Neural progenitor cell (in vitro differentiated cells): ENCODE results near the gene MGLL. TPM values are rescaled to one million over a fixed set of nuclear protein-coding genes. Genes with fewer than 3 reads are reported as not detected.

Experiments
- DNase-seq: peaks from one replicate; pipeline ENCODE4 v3.0.0-alpha.2; 2016; ENCODE audit warnings: low spot score
- H2AFZ ChIP-seq: fragments of 200-600 bp; sonication (generic); replicated peaks from 2 replicates; pipeline ENCODE4 v1.6.1; 2016; ENCODE audit warnings: antibody characterized with exemption
- H3F3A ChIP-seq: fragments of 200-600 bp; sonication (generic); 2 replicates; pipeline ENCODE4 v1.6.1; 2016; ENCODE audit warnings: antibody characterized with exemption, low read depth
- H3K27ac ChIP-seq: fragments of 200-600 bp; sonication (generic); 2 replicates; pipeline ENCODE4 v1.5.1; 2016; ENCODE audit warnings: mild to moderate bottlenecking
- H3K27me3 ChIP-seq: fragments of 200-600 bp; sonication (generic); 2 replicates; pipeline ENCODE4 v1.6.1; 2016; ENCODE audit warnings: mild to moderate bottlenecking, moderate library complexity
- H3K36me3 ChIP-seq: fragments of 200-600 bp; sonication (generic); 2 replicates; pipeline ENCODE4 v1.5.1; 2016
- H3K4me1 ChIP-seq: fragments of 200-600 bp; sonication (generic); 2 replicates; pipeline ENCODE4 v1.6.1; 2016; ENCODE audit warnings: mixed run types
- H3K4me2 ChIP-seq: fragments of 200-600 bp; sonication (generic); 2 replicates; pipeline ENCODE4 v1.6.1; 2016
- H3K4me3 ChIP-seq: fragments of 200-600 bp; sonication (generic); 2 replicates; pipeline ENCODE4 v1.5.1; 2016
- H3K79me2 ChIP-seq: fragments of 200-600 bp; sonication (generic); 2 replicates; pipeline ENCODE4 v1.6.1; 2016; ENCODE audit warnings: low read depth
- H3K9ac ChIP-seq: fragments of 200-600 bp; sonication (generic); 2 replicates; pipeline ENCODE4 v1.6.1; 2016
- H3K9me3 ChIP-seq: fragments of 200-600 bp; sonication (generic); 2 replicates; pipeline ENCODE4 v1.5.1; 2016; ENCODE audit warnings: low read depth
- H4K20me1 ChIP-seq: fragments of 200-600 bp; sonication (generic); 2 replicates; pipeline ENCODE4 v1.6.1; 2016; ENCODE audit warnings: low read depth
- H3K27ac Mint-ChIP-seq: 3 replicates; pipeline ENCODE4 v1.8.0; 2021; ENCODE audit warnings: mixed read lengths
- H3K27me3 Mint-ChIP-seq: 2 replicates; pipeline ENCODE4 v1.8.0; 2022; ENCODE audit warnings: low read depth, mild to moderate bottlenecking, inconsistent platforms, moderate library complexity, mixed read lengths; ENCODE audit not compliant: insufficient read depth
- H3K36me3 Mint-ChIP-seq: 3 replicates; pipeline ENCODE4 v1.8.0; 2021; ENCODE audit warnings: mixed read lengths
- H3K4me1 Mint-ChIP-seq: 3 replicates; pipeline ENCODE4 v1.8.0; 2021; ENCODE audit warnings: mixed read lengths
- H3K4me3 Mint-ChIP-seq: 3 replicates; pipeline ENCODE4 v1.8.0; 2021; ENCODE audit warnings: mild to moderate bottlenecking, moderate library complexity, mixed read lengths
- H3K9me3 Mint-ChIP-seq: 3 replicates; pipeline ENCODE4 v1.8.0; 2020; ENCODE audit warnings: mixed read lengths
- EZH2 ChIP-seq: fragments of 200-600 bp; sonication (generic); IDR thresholded peaks from 2 replicates; pipeline ENCODE4 v1.6.1; 2017; ENCODE audit warnings: antibody characterized with exemption, mild to moderate bottlenecking, moderate library complexity
- EZH2phosphoT487 ChIP-seq: fragments of 200-600 bp; sonication (generic); IDR thresholded peaks from 2 replicates; pipeline ENCODE4 v1.6.1; 2017; ENCODE audit warnings: antibody characterized with exemption
- total RNA-seq: library from RNA; depleted of rRNA; stranded (reverse); fragments of >200 nt; gene quantifications from 2 replicates; pipeline ENCODE4 v1.2.3, GENCODE V29; 2015; ENCODE audit warnings: low replicate concordance
- TF ChIP-seq, protein P1 (sequence below): fragments of 200-600 bp; sonication (generic); IDR thresholded peaks from 2 replicates; pipeline ENCODE4 v1.5.1; 2017; ENCODE audit warnings: antibody characterized with exemption, mild to moderate bottlenecking

MGLL gene
- total RNA-seq, 1 donor from 2014 or later = 0.15 TPM

DNA sequence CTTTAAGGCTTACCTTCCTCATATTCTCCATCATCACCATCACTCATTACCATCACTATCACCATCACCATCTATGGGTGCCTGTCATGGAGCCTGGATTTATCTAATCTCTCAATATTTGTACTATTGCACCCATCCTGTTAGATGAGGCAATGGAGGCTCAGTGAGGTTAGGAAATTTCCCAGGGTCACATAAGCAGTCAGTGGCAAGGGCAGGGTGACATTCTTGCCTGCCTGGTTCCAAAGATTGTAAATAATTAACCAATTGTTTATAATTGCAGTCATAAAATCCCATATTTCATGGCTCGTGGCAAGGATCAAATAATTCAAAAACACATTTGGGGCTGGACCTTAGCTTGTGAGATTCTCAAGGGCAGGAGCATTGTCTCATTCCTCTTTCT is 55.2 kb downstream of the MGLL start:
- Histone ChIP-seq H3F3A (no peaks in the 10 kb centered on the region), H2AFZ (no peak overlapping the region), H3K9me3 (no peaks in the 10 kb centered on the region), H3K4me2 (no peak overlapping the region), H3K27me3 (no peaks in the 10 kb centered on the region), H3K27ac (no peak overlapping the region), H3K79me2 (no peaks in the 10 kb centered on the region), H3K4me1 (peaks cover 3% of the 10 kb centered on the region), H4K20me1 (no peaks in the 10 kb centered on the region), H3K36me3 (no peaks in the 10 kb centered on the region), H3K9ac (no peak overlapping the region), H3K4me3 (no peak overlapping the region)
- no peak overlapping the region for H3K4me3 Mint-ChIP-seq
- DNase-seq = no peak
- peaks cover 16% of the 10 kb centered on the region for H3K9me3 Mint-ChIP-seq
- TF ChIP-seq EZH2phosphoT487 = no peak
- TF ChIP-seq, protein P1, sequence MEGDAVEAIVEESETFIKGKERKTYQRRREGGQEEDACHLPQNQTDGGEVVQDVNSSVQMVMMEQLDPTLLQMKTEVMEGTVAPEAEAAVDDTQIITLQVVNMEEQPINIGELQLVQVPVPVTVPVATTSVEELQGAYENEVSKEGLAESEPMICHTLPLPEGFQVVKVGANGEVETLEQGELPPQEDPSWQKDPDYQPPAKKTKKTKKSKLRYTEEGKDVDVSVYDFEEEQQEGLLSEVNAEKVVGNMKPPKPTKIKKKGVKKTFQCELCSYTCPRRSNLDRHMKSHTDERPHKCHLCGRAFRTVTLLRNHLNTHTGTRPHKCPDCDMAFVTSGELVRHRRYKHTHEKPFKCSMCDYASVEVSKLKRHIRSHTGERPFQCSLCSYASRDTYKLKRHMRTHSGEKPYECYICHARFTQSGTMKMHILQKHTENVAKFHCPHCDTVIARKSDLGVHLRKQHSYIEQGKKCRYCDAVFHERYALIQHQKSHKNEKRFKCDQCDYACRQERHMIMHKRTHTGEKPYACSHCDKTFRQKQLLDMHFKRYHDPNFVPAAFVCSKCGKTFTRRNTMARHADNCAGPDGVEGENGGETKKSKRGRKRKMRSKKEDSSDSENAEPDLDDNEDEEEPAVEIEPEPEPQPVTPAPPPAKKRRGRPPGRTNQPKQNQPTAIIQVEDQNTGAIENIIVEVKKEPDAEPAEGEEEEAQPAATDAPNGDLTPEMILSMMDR = no peak
- TF ChIP-seq EZH2 = no peak
- no peaks in the 10 kb centered on the region for H3K36me3 Mint-ChIP-seq
- peaks cover 2% of the 10 kb centered on the region for H3K27me3 Mint-ChIP-seq
- peaks cover 22% of the 10 kb centered on the region for H3K4me1 Mint-ChIP-seq
- H3K27ac Mint-ChIP-seq = no peak overlapping the region

DNA sequence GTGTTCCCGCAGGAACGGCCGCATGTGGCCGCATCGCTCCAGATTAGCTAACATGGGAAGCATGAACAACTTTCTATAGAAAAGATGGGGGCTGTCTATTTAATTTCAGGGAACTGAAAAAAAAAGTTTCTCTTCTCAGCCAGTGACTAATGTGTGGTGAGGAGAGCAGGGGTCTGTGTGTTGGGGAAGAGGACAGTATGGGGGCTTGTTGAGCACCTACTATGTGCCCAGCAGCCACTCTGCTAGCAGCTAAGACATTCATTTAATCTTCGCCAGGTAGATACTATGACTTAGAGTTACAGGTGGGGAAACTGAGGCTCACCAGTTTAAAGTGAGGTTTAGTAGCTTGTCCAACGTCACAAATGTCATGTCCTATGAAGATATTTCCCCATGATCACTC is 56.6 kb downstream of the MGLL start:
- no peaks in the 10 kb centered on the region for H3K36me3 ChIP-seq
- no peaks in the 10 kb centered on the region for H3F3A ChIP-seq
- no peak overlapping the region for H2AFZ ChIP-seq
- H3K9ac ChIP-seq = no peak overlapping the region
- H3K4me1 ChIP-seq = peaks cover 3% of the 10 kb centered on the region
- DNase-seq = no peak
- Mint-ChIP-seq H3K4me3 (no peak overlapping the region), H3K4me1 (peaks cover 28% of the 10 kb centered on the region), H3K27ac (no peak overlapping the region), H3K27me3 (peaks cover 2% of the 10 kb centered on the region), H3K36me3 (no peaks in the 10 kb centered on the region), H3K9me3 (peaks cover 16% of the 10 kb centered on the region)
- H3K4me3 ChIP-seq = no peak overlapping the region
- no peak for TF ChIP-seq EZH2
- TF ChIP-seq EZH2phosphoT487 = no peak
- TF ChIP-seq, protein P1 = no peak
- no peaks in the 10 kb centered on the region for H3K79me2 ChIP-seq
- H3K9me3 ChIP-seq = no peaks in the 10 kb centered on the region
- no peaks in the 10 kb centered on the region for H4K20me1 ChIP-seq
- no peaks in the 10 kb centered on the region for H3K27me3 ChIP-seq
- no peak overlapping the region for H3K27ac ChIP-seq
- H3K4me2 ChIP-seq = no peak overlapping the region

DNA sequence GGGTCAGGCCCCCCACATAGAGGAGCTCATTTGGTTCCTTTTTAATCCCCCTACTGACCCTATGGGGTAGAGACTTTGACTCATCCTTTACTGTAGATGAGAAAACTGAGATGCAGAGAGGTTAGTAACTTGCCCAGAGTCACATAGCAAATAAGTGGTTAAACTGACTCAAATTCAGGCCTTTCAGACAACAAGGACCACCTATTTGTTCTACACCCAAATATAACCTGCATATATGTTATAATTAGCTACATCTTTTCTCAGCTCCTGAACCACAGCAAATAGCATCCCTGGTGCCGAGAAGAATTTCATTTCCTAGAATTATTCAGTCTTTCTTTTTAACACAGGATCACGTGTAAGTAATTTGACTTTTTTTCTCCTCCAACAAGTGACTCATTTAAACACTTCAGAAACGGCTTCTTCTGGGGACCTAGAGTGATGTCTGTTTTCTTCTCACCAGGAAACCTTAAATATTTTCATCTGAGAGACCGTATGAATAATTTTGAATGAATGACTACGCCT is 57.4 kb downstream of the MGLL start:
- H3K9me3 ChIP-seq = no peaks in the 10 kb centered on the region
- peaks cover 29% of the 10 kb centered on the region for H3K4me1 Mint-ChIP-seq

More for the DNA sequence above, 57.4 kb downstream of the MGLL start:
- DNase-seq = no peak
- Mint-ChIP-seq H3K27me3 (peaks cover 2% of the 10 kb centered on the region), H3K9me3 (peaks cover 16% of the 10 kb centered on the region), H3K4me3 (no peak overlapping the region), H3K36me3 (no peaks in the 10 kb centered on the region), H3K27ac (no peak overlapping the region)
- Histone ChIP-seq H3K27me3 (no peaks in the 10 kb centered on the region), H3K4me3 (no peak overlapping the region), H3K27ac (no peak overlapping the region), H2AFZ (no peak overlapping the region), H4K20me1 (no peaks in the 10 kb centered on the region), H3F3A (no peaks in the 10 kb centered on the region), H3K79me2 (no peaks in the 10 kb centered on the region), H3K4me2 (no peak overlapping the region), H3K36me3 (no peaks in the 10 kb centered on the region), H3K4me1 (peaks cover 3% of the 10 kb centered on the region), H3K9ac (no peak overlapping the region)
- TF ChIP-seq EZH2phosphoT487 = no peak
- TF ChIP-seq EZH2 = no peak
- TF ChIP-seq, protein P1 = no peak
